ENCODE measurements around the gene TMEM132E.

DNA sequence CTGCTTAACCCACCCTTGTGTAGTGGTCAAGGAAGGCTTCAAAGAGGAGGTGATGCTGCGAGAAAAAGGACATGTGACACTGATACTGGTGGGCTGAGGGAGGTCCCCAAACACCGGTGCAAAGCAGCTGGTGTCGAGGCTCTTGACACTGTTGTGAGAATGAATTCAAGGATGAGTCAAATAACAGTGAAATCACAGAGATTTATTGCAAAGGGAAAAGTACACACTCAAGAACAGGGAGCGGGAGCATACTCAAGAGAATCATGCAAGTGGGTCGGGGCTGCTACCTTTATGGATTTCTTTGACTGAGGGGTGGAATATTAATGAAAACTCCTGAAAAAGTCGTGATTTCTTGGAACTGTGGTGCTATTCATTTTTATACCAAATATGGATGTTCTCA lies 31.1 kb downstream of the TMEM132E start:
- TF ChIP-seq, protein P1, sequence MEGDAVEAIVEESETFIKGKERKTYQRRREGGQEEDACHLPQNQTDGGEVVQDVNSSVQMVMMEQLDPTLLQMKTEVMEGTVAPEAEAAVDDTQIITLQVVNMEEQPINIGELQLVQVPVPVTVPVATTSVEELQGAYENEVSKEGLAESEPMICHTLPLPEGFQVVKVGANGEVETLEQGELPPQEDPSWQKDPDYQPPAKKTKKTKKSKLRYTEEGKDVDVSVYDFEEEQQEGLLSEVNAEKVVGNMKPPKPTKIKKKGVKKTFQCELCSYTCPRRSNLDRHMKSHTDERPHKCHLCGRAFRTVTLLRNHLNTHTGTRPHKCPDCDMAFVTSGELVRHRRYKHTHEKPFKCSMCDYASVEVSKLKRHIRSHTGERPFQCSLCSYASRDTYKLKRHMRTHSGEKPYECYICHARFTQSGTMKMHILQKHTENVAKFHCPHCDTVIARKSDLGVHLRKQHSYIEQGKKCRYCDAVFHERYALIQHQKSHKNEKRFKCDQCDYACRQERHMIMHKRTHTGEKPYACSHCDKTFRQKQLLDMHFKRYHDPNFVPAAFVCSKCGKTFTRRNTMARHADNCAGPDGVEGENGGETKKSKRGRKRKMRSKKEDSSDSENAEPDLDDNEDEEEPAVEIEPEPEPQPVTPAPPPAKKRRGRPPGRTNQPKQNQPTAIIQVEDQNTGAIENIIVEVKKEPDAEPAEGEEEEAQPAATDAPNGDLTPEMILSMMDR (conservative IDR thresholded peaks at IDR 0.05 in 1 of 2, IDR thresholded peaks at IDR 0.05 in 1 of 2; ENCODE audit: extremely low read depth in 1 of 2, insufficient read depth in 1 of 2, low read depth in 1 of 2, low read length in 2 of 2): no peak
- no peak for TF ChIP-seq EZH2 (IDR thresholded peaks at IDR 0.05; ENCODE audit: borderline replicate concordance, low read length)
